Stimulated activated CD8-positive, alpha-beta memory T cell treated with anti-CD3 and anti-CD28 coated beads, Interleukin-12 subunit alpha, Interleukin-12 subunit beta, amount 100 ng/mL, for 4 hours (primary cell): Measurements from ENCODE around the gene PDXK.
"Not testable (repeated sequence)": the region's sequence is repeated elsewhere in the genome, so short reads cannot be mapped to it uniquely, and the experiment has no call there.

Experiments
- DNase-seq: peaks from one replicate; pipeline ENCODE4 v3.0.0-alpha.2; 2020; ENCODE audit warnings: low read depth

Gene PDXK

GRCh38 chr21:43718872-43719747 is at the start of gene PDXK:
PDXK (plus strand) TSS chr21:43719129; CDS start chr21:43719295, 166 bp downstream.
- DNase-seq: peak; percentile 69

DNA sequence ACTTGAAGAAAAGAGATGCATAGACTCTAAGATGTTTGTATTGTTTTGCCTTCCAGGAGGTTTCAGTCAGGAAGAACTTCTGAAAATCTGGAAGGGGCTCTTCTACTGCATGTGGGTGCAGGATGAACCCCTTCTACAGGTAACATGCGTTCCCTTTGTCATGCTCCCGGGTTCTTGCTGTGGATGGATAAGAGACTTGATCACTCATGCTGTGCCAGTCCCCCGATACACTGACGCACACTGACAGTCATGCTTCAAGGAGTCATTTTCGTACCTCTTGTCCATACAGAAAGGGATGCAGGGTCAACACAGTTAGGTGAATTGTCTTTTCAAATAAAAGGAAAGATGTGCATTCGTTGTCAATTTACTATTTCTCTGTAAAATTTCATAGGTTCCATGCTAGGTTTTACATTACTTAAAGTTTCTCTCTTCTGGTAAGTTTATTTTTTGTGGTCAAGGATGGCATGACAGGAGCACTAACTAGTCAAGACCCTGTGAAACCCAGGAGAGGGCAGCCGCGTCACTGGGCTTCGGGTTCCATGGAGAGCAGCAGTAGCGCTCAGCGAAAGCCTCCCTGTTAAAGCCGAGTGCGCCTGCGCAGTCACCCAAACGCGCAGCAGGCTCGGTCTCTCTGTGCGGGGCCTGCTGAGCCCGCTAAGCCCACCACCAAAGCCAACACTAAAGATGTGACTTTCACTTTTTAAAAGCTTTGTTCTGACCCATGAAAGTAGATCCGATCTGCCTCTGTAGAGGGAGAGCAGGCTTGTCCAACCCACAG is 48.9 kb upstream of the PDXK start:
- DNase-seq: no peak

- no peak for DNase-seq
These were observed 43.1 kb upstream of the PDXK start for GRCh38 chr21:43675871-43676270.

DNA sequence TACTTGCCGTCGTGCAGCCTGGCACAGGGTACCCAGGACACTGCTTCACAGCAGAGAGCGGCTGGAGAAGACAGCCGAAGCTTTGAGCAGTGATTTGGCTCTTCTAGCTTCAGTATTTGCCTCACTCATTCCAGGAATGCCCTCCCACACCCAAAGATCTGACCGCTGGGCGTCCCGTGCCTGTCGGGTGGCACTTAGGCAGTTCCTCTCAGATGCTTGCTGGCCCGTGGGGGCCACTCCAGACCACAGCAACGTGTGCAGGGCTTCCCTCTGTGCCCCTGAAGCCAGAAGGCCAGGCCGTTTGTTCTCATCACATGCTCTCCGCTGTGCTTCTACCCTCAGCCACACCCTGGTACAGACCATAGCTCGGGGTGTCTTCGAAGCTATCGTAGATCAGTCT is 42.5 kb upstream of the PDXK start:
- DNase-seq: no peak

DNA sequence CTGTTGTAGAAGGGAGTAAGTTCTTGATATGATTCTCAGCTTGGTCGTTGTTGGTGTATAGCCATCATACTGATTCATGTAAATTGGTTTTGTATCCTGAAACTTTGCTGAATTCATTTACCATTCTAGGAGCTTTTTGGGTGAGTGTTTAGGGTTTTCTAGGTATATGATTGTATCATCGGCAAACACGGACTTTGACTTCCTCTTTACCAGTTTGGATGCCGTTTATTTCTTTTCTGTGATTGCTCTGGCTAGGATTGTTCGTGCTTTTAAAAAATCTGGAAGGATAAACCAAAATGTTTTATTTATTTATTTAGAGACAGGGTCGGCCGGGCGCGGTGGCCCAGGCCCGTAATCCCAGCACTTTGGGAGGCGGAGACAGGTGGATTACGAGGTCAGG is 39.0 kb upstream of the PDXK start:
- DNase-seq: no peak

DNA sequence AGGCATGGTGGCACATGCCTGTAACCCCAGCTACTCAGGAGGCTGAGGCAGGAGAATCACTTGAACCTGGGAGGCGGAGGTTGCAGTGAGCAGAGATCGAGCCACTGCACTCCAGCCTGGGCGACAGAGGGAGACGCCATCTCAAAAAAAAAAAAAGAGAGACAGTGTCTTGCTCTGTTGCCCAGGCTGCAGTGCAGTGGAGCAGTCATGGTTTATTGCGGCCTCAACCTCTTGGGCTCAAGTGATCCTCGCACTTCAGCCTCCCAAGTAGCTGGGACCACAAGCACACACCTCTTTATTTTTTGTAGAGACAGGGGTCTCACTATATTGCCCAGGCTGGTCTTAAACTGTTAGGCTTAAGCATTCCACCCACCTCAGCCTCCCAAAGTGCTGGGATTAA is 38.5 kb upstream of the PDXK start:
- DNase-seq: not testable (repeated sequence)

DNA sequence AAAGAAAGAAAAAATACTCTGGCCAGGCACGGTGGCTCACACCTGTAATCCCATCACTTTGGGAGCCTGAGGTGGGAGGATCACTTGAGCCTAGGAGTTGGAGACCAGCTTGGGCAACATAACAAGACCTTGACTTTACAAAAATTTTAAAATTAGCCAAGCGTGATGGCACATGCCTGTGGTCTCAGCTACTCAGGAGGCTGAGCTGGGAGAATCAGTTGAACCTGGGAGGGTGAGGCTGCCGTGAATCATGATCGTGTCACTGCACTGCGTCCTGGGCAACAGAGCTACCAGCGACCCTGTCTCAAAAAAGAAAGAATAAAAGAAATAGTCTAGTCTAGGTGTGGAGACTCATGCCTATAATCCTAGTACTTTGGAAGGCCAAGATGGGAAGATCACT is 37.3 kb upstream of the PDXK start:
- DNase-seq: no peak

DNA sequence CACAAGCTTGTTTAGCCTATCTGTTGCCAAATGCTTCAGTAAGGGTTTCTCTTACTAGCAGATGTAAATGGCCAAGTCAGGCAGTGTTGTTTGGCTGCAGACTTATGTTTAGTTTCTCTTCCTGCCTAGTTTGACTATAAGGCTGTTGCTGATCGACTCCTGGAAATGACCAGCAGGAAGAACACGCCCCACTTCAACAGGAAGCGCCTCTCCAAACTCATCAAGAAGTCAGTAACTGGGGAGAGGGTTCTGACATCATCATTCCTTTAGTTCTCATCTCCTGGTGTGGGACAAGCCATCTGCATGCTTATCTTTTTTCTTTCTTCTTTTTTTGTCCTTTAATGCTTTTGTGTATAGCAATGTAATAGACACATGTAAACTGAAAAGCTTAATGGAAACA is 34.5 kb upstream of the PDXK start:
- DNase-seq: no peak

GRCh38 chr21:43686811-43687565 is 31.9 kb upstream of the PDXK start:
- DNase-seq: no peak

GRCh38 chr21:43687566-43688399 is 31.1 kb upstream of the PDXK start:
- DNase-seq: no peak

DNA sequence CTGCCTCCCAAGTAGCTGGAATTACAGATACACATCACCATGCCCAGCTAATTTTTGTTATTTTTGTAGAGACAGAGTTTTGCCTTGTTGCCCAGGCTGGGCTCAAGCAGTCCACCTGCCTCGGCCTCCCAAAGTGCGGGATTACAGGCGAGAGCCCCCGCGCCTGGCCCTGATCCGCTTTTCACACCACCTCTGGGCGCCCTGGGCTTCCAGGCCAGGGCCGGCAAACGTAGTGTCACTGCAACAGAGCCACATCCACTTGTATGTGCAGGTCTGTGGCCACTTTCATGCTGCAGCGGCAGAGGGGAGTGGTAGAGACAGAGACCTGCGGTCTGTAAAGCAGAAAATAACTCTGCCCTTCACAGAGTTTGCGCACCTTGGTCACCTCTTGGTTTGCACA is 30.0 kb upstream of the PDXK start:
- DNase-seq: no peak

DNA sequence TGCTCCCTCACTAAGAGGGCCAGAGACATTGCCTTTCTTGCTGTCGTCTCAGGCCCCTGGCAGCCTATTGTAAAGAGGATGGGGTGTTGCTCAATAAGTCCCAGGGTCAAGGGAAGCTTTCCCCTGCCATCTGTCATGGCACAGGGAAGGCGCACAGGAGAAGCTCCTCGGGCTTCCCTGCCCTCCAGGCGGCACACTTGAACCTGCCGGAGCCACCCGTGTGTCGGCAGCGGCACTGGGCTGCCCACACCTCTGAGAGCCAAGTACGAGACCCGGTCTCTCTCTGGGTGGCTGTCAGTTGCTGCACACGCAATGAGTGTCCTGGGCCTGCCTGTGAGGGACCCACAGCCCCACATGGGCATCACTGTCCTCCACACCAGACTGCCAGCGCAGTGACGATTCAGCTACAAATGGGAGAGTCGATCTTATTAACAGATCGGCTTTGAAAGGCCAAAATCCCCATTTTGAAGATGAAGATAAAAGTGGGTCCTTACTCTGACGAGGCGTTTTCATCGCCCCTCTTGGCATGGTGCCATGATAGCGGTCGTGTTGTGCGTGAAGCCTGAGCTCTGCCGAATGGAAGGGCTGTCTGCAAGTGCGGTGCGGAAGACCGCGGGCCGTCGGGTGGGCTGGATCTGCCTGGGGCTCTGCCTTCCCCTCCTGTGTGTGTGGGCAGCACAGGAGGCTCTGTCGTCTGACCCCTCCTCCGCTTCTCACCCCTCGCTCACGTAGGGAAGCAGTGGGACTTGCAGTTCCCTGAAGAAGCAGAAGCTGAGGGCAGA is 29.2 kb upstream of the PDXK start:
- no peak for DNase-seq

DNA sequence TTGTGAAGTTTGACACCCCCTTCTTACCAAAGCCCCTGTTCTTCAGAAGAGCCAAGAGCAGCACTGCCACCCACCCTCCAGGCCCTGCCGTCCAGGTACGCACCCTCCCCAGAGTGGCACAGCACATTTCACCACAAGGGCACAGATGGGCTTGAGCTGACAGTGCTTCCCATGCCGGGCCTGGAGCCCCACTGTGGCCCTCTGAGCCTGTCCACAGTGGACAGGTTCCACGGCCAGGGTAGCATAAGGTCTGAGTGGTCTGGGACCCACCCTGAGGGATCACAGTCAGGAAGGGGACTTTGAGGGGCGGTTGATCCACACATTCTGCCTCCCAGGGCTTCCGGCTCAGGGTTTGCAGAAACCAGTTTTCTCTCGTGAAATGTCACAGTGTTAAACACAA is 28.6 kb upstream of the PDXK start:
- no peak for DNase-seq

- DNase-seq: no peak
These were observed 27.7 kb upstream of the PDXK start for GRCh38 chr21:43691086-43691795.

- DNase-seq: no peak
These were observed 27.1 kb upstream of the PDXK start for GRCh38 chr21:43691801-43692200.

GRCh38 chr21:43692949-43693348 is 26.0 kb upstream of the PDXK start:
- no peak for DNase-seq

GRCh38 chr21:43693981-43694380 is 24.9 kb upstream of the PDXK start:
- no peak for DNase-seq

GRCh38 chr21:43694437-43695079 is 24.4 kb upstream of the PDXK start:
- no peak for DNase-seq

- DNase-seq: no peak
These were observed 22.7 kb upstream of the PDXK start for GRCh38 chr21:43696214-43696613.
